Testis (tissue), 2 donors: ENCODE measurements around the gene SLC34A3.
"Not testable (repeated sequence)": the region's sequence is repeated elsewhere in the genome, so short reads cannot be mapped to it uniquely, and the experiment has no call there.

Experiments
- CTCF ChIP-seq, 3 experiments: fragments of 450-650 bp in 2 of 3; fragments of 200-600 bp in 1 of 3; sonication (generic) in 1 of 3; IDR thresholded peaks; one replicate each; pipeline ENCODE4 v1.5.1; 2016 to 2019; ENCODE audit warnings: antibody characterized with exemption in 3 of 3, mild to moderate bottlenecking in 2 of 3, moderate library complexity in 1 of 3
- POLR2A ChIP-seq: fragments of 450-650 bp; IDR thresholded peaks from one replicate; pipeline ENCODE4 v1.6.1; 2017; ENCODE audit warnings: antibody characterized with exemption, mild to moderate bottlenecking, moderate library complexity

DNA sequence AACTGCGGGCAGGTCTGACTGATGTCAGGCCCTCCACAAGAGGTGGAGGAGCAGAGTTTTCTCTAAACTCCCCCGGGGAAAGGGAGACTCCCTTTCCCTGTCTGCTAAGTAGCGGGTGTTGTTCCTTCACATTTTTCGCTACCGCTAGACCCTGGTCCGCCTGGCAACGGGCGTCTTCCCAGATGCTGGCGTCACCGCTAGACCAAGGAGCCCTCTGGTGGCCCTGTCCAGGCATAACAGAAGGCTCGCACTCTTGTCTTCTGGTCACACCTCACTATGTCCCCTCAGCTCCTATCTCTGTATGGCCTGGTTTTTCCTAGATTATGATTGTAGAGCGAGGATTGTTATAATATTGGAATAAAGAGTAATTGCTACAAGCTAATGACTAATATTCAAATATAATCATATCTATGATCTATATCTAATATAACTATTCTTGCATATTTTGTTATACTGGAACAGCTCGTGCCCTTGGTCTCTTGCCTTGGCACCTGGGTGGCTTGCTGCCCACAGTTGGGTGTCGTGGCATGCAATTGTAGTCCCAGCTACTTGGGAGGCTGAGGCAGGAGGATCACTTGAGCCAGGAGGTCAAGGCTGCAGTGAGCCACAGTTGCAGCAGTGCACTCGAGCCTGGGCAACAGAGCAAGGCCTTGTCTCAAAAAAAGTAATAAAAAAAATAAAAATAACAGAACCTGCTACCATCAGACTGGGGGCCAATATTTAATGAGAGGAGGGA lies 31.6 kb downstream of the SLC34A3 start:
- TF ChIP-seq CTCF (IDR thresholded peaks at IDR 0.05) = peak; percentile 10 to 34 (median 19)
- not testable (repeated sequence) for TF ChIP-seq POLR2A
